ENCODE data around the gene CYRIA.

- TF ChIP-seq RAD21 (IDR thresholded peaks at IDR 0.05; ENCODE audit: low read depth): no peak
- TF ChIP-seq CREB1 (IDR thresholded peaks at IDR 0.05; ENCODE audit: low read depth): no peak
- no peak for TF ChIP-seq TAF1 (IDR thresholded peaks at IDR 0.05; ENCODE audit: low read depth)
- no peak for TF ChIP-seq CEBPB (IDR thresholded peaks at IDR 0.05)
- TF ChIP-seq FOXM1 (IDR thresholded peaks at IDR 0.05; ENCODE audit: borderline replicate concordance, low read depth): no peak
- no peak for TF ChIP-seq REST (IDR thresholded peaks at IDR 0.05; ENCODE audit: low read depth)
- no peak for TF ChIP-seq MAX (IDR thresholded peaks at IDR 0.05)
- no peak for TF ChIP-seq TEAD4 (IDR thresholded peaks at IDR 0.05)
- TF ChIP-seq EP300 (IDR thresholded peaks at IDR 0.05; ENCODE audit: borderline replicate concordance): no peak
- TF ChIP-seq YY1 (IDR thresholded peaks at IDR 0.05; ENCODE audit: low read depth): no peak
Measured at GRCh38 chr2:16660556-16660955, 5.1 kb downstream of the CYRIA start.
